Naive thymus-derived CD8-positive, alpha-beta T cell (primary cell): Measurements from ENCODE around the gene PRDM10. TPM values are rescaled to one million over a fixed set of nuclear protein-coding genes. Genes with fewer than 3 reads are reported as not detected.
"Not testable (repeated sequence)": the region's sequence is repeated elsewhere in the genome, so short reads cannot be mapped to it uniquely, and the experiment has no call there.

Experiments used
- ATAC-seq, 2 donors: fragments of 150-1000 bp; cut with Tn5 transposase in 1 of 2; sonication (Bioruptor Pico), chemical (Tn5 transposase) in 1 of 2; 1 replicate in 1 of 2; 2 replicates in 1 of 2; pipeline ENCODE4 v1.10.0; 2021; ENCODE audit warnings: mild to moderate bottlenecking in 2 of 2, moderate library complexity in 2 of 2
- POLR2A ChIA-PET: fragments of 350-600 bp; sonication (Branson Sonifier 250); formaldehyde crosslinking; loops from one replicate; lab custom pipeline; 2021; ENCODE audit warnings: antibody characterized with exemption; lab: Charles Lee
- DNase-seq, 10 donors: peaks; one replicate each; pipeline versions ENCODE4 v3.0.0 to v3.0.0-alpha.2; 2020 to 2022
- H3K27ac Mint-ChIP-seq, 10 donors: one replicate each; pipeline ENCODE4 v1.8.0; 2020 to 2022; ENCODE audit warnings: mild to moderate bottlenecking in 10 of 10, mixed read lengths in 10 of 10, moderate library complexity in 4 of 10, inconsistent platforms in 1 of 10
- H3K27me3 Mint-ChIP-seq, 5 donors: one replicate each; pipeline ENCODE4 v1.8.0; 2021 to 2022; ENCODE audit warnings: mixed read lengths in 5 of 5
- H3K36me3 Mint-ChIP-seq, 3 donors: one replicate each; pipeline ENCODE4 v1.8.0; 2020 to 2022; ENCODE audit warnings: mixed read lengths in 3 of 3, mild to moderate bottlenecking in 2 of 3, inconsistent platforms in 1 of 3
- H3K4me1 Mint-ChIP-seq, 4 donors: one replicate each; pipeline ENCODE4 v1.8.0; 2021 to 2022; ENCODE audit warnings: mixed read lengths in 4 of 4
- H3K4me3 Mint-ChIP-seq, 10 donors: one replicate each; pipeline ENCODE4 v1.8.0; 2020 to 2022; ENCODE audit warnings: mild to moderate bottlenecking in 10 of 10, mixed read lengths in 10 of 10, moderate library complexity in 6 of 10, inconsistent platforms in 1 of 10
- H3K9me3 Mint-ChIP-seq, 9 donors: one replicate each; pipeline ENCODE4 v1.8.0; 2020 to 2022; ENCODE audit warnings: mixed read lengths in 9 of 9, mild to moderate bottlenecking in 3 of 9, inconsistent platforms in 1 of 9, moderate library complexity in 1 of 9
- polyA plus RNA-seq, 3 donors: library from polyadenylated mRNA; unstranded; fragments of 300-500 nt; fragmentation: Illumina TruSeq; gene quantifications; one replicate each; pipeline ENCODE4 v1.2.3, GENCODE V29; 2021
- total RNA-seq, 8 experiments: library from RNA in 2 of 8; stranded (reverse) in 2 of 8; gene quantifications; one replicate each; pipeline ENCODE4 v1.2.3 and lab custom pipeline; 2021 to 2026

Gene PRDM10
- total and polyA plus RNA-seq, 5 experiments from 2014 or later = 0.87 to 16.5 (median 3.7) TPM

DNA sequence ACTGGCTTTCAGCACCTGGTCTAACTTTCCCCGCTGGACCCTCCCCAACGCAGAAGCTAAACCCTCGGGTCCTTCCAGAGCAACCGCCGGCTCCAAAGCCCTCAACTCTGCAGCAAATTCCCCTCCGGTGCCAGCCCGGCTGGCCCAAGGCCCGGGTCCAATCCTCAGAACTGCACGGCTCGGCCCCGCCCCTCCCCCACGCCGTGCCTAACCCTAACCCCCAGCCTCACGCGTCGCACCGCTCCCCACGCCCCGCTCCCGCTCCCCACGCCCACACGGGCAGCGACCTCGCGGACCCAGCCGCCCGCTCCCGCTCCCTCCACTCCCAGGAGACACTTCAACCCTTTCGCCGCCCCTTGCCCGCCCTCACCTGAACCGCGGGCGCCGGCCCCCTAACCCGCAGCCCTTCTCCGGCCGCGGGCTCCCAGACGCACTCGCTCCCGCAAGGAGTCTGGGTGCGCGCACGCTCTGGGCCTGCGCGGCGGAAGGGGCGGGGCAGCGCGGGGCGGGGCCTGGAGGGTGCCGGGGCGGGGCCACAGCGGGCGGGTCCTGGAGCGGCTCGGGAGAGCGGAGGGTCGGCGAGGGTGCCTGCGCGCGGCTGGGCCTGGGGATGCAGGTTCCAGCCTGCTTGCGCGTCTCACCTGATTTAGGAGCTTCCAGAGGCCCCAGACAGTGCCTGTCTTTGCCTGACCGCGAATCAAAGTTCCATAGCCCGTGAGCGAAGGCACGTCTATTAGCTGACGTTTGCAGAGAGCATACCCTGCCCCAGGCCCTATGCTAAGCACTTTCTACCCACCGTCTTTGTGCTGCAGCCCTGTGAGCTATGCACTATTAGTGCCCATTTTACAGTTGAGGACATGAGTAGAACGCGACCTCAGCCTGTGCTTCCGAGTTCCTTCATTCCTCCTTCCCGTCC, 107.3 kb downstream of the PRDM10 start, which contains the start of gene NFRKB:
Gene NFRKB, minus strand, starts transcription at position 453 of the 916 bp plus-strand sequence. CDS start 2,729 bp downstream, outside the sequence.
- Mint-ChIP-seq H3K36me3 (peaks cover 0 to 27% (median 3%) of the 10 kb centered on the region in 3 donors), H3K4me1 (peaks cover 24 to 43% (median 38%) of the 10 kb centered on the region in 4 donors), H3K27me3 (no peaks in the 10 kb centered on the region), H3K9me3 (no peaks in the 10 kb centered on the region), H3K4me3 (peak within 1 kb of the TSS; percentile 82 to 94 (median 92)), H3K27ac (peak within 1 kb of the TSS; percentile 76 to 94 (median 90))
- DNase-seq (peak; percentile 67 to 92 (median 87)), ATAC-seq (peak; percentile 93 to 94)
- POLR2A ChIA-PET = interaction anchor here (0.6 to 2.0 kb wide), 10 partner anchors 8 to 227 kb away, joined by 3 to 18 read pairs (median 4); partner anchors contain the start of gene PRDM10

DNA sequence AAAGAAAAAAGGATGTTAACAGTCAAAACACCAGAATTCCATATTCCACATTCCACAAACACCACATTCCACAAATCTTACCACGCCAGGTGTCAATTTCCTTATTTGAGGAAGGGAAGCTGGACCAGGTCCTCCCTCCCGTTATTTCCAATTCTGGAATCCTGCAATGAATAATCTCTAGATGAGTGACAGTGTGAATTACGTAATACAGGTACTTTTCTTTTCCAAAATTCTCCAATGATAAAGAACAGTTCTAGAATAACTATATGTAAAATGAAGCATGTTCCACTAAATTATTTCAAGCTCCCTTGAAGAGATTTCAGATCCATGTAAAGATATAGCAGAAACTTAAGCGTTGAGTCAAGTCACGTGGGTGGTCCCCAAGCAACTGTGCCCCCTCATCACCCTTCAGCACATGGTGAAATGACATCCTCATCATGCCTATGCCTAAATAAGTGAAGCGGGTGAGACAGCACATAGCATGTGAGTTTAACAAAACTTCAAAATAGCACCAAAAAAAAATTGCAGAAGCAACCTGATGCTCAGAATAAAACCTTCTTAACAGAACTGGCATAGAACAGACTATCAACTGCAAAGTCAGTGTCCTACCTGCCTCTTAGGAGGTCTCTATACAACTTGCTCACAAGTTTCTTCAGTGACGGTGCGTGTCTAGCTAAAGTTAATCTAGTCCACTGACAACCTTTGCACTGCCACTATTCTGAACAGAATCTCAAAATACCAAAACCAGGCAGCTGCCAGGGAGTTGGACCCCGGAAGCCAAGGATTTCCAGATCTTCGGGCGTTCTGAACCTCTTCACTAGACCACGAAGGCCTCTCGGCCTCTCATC, 108.1 kb downstream of the PRDM10 start:
- Mint-ChIP-seq H3K36me3 (peaks cover 2 to 29% (median 3%) of the 10 kb centered on the region in 3 donors), H3K27ac (peak overlapping the region; percentile 76 to 94 (median 90)), H3K9me3 (no peaks in the 10 kb centered on the region), H3K4me1 (peaks cover 31 to 49% (median 47%) of the 10 kb centered on the region in 4 donors), H3K27me3 (no peaks in the 10 kb centered on the region), H3K4me3 (peak overlapping the region; percentile 82 to 94 (median 92))
- peak; percentile 6 to 27 for ATAC-seq
- POLR2A ChIA-PET = interaction anchor here (0.6 to 2.0 kb wide), 11 partner anchors 7 to 228 kb away, joined by 3 to 18 read pairs (median 4); partner anchors contain the start of gene PRDM10
- peak in 2 of 10 donors; percentile 19 to 34 for DNase-seq

- peak overlapping the region in 9 of 10 donors; percentile 16 to 93 (median 79) for H3K27ac Mint-ChIP-seq
- ATAC-seq (peak; percentile 96), DNase-seq (peak in 7 of 10 donors; percentile 17 to 60 (median 28))
- H3K36me3 Mint-ChIP-seq = peaks cover 5 to 85% (median 26%) of the 10 kb centered on the region in 3 donors
- H3K4me3 Mint-ChIP-seq = peak overlapping the region in 7 of 10 donors; percentile 31 to 76 (median 59)
- no peaks in the 10 kb centered on the region for H3K27me3 Mint-ChIP-seq
- POLR2A ChIA-PET = interaction anchor here (0.8 to 1.6 kb wide), 5 partner anchors 9 to 114 kb away, joined by 3 to 5 read pairs (median 3); partner anchors contain the start of gene PRDM10
- peaks cover 26 to 50% (median 43%) of the 10 kb centered on the region in 4 donors for H3K4me1 Mint-ChIP-seq
- no peaks in the 10 kb centered on the region for H3K9me3 Mint-ChIP-seq
Measured at GRCh38 chr11:129888451-129888850, 114.2 kb downstream of the PRDM10 start.

DNA sequence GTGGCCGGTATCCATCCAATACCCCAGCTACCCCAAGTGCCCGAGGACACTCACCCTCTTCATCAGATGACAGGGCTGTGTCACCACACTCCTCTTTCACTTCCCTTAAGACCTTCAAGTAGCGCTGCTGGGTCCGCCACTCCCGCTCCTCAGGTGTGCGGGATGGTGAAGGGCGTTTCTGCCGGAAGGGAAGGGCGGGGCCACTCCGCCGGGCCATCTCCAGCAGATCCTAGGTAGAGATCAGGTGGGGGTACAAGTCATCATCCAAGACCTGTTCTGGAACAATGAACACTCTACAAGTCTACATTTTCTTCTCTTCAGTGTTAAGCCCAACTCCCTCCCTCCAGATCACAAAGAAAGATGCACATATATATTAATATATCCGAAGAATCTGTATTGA, 117.3 kb downstream of the PRDM10 start:
- no peak overlapping the region for H3K4me3 Mint-ChIP-seq
- ATAC-seq = no peak
- POLR2A ChIA-PET = interaction anchor here (1.2 kb wide), 1 partner anchor 10 kb away, joined by 3 read pairs; no protein-coding TSS in a partner anchor
- DNase-seq = no peak
- no peaks in the 10 kb centered on the region for H3K27me3 Mint-ChIP-seq
- H3K4me1 Mint-ChIP-seq = peaks cover 22 to 33% (median 26%) of the 10 kb centered on the region in 4 donors
- peak overlapping the region in 1 of 10 donors; percentile 33 for H3K27ac Mint-ChIP-seq
- no peaks in the 10 kb centered on the region for H3K9me3 Mint-ChIP-seq
- H3K36me3 Mint-ChIP-seq = peaks cover 5 to 94% (median 43%) of the 10 kb centered on the region in 3 donors

- peaks cover 5 to 94% (median 48%) of the 10 kb centered on the region in 3 donors for H3K36me3 Mint-ChIP-seq
- no peak overlapping the region for H3K4me3 Mint-ChIP-seq
Measured at GRCh38 chr11:129884581-129884980, 118.1 kb downstream of the PRDM10 start.

DNA sequence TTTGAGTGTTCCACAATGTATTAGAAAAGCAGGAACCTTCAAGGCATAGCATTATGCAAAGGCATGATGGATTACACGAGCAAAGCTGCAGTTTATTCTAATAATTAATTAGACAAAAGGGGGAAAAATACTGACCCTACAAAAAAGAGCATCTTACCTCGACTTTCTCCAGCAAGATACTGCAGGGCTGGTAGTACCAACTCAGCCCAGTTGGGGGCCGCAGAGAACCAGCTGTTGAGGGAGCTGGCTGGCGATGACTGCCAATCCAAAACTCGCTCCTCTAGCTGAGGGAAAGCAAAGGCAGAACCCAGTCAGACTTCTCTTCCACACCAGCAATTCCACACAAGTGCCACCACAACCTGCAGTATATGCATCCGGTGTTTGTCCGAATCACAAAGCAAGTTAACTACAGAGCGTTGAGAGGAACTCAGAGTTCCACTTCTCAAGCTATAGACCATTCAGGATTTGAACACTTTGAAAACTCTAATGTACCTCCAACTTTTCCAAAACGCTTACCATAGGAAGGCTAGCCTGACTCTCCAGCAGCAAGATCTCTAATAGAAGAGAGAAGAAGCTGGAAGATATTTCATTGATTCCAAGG, 121.0 kb downstream of the PRDM10 start:
- Mint-ChIP-seq H3K27me3 (no peaks in the 10 kb centered on the region), H3K36me3 (peaks cover 6 to 99% (median 54%) of the 10 kb centered on the region in 3 donors), H3K27ac (no peak overlapping the region), H3K9me3 (no peaks in the 10 kb centered on the region), H3K4me3 (no peak overlapping the region), H3K4me1 (peaks cover 0 to 9% (median 5%) of the 10 kb centered on the region in 4 donors)
- ATAC-seq (peak; percentile 69), DNase-seq (peak; percentile 21 to 72 (median 38))
- POLR2A ChIA-PET = interaction anchor here (1.4 kb wide), 1 partner anchor 20 kb away, joined by 3 read pairs; no protein-coding TSS in a partner anchor

More at GRCh38 chr11:129884581-129884980, 118.1 kb downstream of the PRDM10 start:
- ATAC-seq (no peak), DNase-seq (no peak)
- POLR2A ChIA-PET = interaction anchor here (1.2 kb wide), 1 partner anchor 9 kb away, joined by 3 read pairs; no protein-coding TSS in a partner anchor
- H3K9me3 Mint-ChIP-seq = no peaks in the 10 kb centered on the region
- peaks cover 20 to 28% (median 22%) of the 10 kb centered on the region in 4 donors for H3K4me1 Mint-ChIP-seq
- H3K27me3 Mint-ChIP-seq = no peaks in the 10 kb centered on the region
- no peak overlapping the region for H3K27ac Mint-ChIP-seq

- ATAC-seq (no peak), DNase-seq (no peak)
- peaks cover 11 to 99% (median 50%) of the 10 kb centered on the region in 3 donors for H3K36me3 Mint-ChIP-seq
- H3K4me1 Mint-ChIP-seq = peaks cover 0 to 9% (median 5%) of the 10 kb centered on the region in 4 donors
- peak overlapping the region in 1 of 10 donors; percentile 9 for H3K27ac Mint-ChIP-seq
- POLR2A ChIA-PET = interaction anchor here (1.2 kb wide), 1 partner anchor 8 kb away, joined by 3 read pairs; no protein-coding TSS in a partner anchor
- no peaks in the 10 kb centered on the region for H3K27me3 Mint-ChIP-seq
- no peaks in the 10 kb centered on the region for H3K9me3 Mint-ChIP-seq
- H3K4me3 Mint-ChIP-seq = no peak overlapping the region
Measured at GRCh38 chr11:129880311-129880710, 122.3 kb downstream of the PRDM10 start.

DNA sequence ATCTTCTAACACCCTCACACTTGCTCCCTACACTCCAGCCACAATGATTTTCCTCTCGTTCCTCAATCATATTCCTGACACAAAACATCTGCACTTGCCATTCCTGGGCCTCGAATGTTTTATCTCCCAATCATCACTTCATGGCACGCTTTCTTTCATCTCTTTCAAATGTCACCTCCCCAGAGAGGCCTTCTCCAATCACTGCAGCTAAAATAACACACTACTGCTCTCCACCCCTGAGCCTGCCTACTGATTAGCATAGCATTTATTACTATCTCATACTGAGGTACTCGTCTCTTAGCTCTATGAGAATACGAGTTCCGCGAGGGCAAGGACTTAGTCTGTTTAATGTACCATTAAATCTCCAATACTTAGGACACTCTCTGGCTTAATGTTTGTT, 130.7 kb downstream of the PRDM10 start:
- Mint-ChIP-seq H3K4me1 (peaks cover 0 to 6% (median 3%) of the 10 kb centered on the region in 4 donors), H3K27me3 (no peaks in the 10 kb centered on the region), H3K27ac (peak overlapping the region in 6 of 10 donors; percentile 8 to 49 (median 42)), H3K4me3 (no peak overlapping the region), H3K9me3 (no peaks in the 10 kb centered on the region), H3K36me3 (peaks cover 28 to 96% (median 45%) of the 10 kb centered on the region in 3 donors)
- ATAC-seq (no peak), DNase-seq (no peak)
- POLR2A ChIA-PET = no interaction called here

DNA sequence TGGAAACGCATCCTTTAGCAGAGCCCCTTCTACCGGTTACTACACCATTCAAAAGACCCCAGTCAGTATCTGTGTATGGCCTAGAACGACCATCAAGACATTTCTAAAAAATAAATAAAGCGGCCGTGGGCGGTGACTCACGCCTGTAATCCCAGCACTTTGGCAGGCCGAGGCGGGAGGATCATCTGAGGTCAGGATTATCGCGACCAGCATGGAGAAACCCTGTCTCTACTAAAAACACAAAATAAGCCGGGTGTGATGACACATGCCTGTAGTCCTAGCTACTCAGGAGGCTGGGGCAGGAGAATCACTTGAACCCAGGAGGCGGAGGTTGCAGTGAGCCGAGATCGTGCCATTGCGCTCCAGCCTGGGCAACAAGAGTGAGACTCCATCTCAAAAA, 134.0 kb downstream of the PRDM10 start:
- ATAC-seq, POLR2A ChIA-PET, H3K9me3 Mint-ChIP-seq, H3K27me3 Mint-ChIP-seq, H3K27ac Mint-ChIP-seq, DNase-seq, H3K4me3 Mint-ChIP-seq: not testable (repeated sequence)
- H3K36me3 Mint-ChIP-seq = peaks cover 28 to 96% (median 54%) of the 10 kb centered on the region in 3 donors
- peaks cover 10 to 17% (median 12%) of the 10 kb centered on the region in 4 donors for H3K4me1 Mint-ChIP-seq

DNA sequence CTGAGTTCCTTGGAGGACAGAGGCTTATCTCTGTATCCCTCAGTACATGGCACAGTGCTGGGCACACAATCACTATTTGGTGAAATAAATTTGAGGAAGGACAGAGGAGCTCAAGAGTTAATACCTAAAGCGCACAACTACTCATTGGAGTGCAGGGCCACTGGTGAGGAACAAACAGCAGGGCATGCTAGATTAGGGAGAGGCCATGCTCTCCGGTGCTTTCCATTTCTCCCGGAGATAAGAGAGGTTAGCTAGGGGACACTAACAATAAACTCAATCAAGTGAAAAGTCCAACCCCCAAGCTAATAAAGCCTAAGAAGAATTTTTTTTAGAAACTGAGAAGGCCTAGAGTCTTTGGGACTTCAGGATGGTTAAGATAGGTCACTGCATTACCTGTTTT, 136.3 kb downstream of the PRDM10 start:
- H3K27ac Mint-ChIP-seq = peak overlapping the region in 9 of 10 donors; percentile 34 to 81 (median 63)
- peaks cover 11 to 28% (median 23%) of the 10 kb centered on the region in 4 donors for H3K4me1 Mint-ChIP-seq
- ATAC-seq (no peak), DNase-seq (no peak)
- H3K36me3 Mint-ChIP-seq = peaks cover 19 to 94% (median 58%) of the 10 kb centered on the region in 3 donors
- POLR2A ChIA-PET = interaction anchor here (0.5 kb wide), 1 partner anchor 10 kb away, joined by 3 read pairs; no protein-coding TSS in a partner anchor
- H3K4me3 Mint-ChIP-seq = no peak overlapping the region
- no peaks in the 10 kb centered on the region for H3K9me3 Mint-ChIP-seq
- no peaks in the 10 kb centered on the region for H3K27me3 Mint-ChIP-seq

- Mint-ChIP-seq H3K27ac (peak overlapping the region in 8 of 10 donors; percentile 34 to 81 (median 64)), H3K36me3 (peaks cover 13 to 90% (median 57%) of the 10 kb centered on the region in 3 donors), H3K4me3 (peak overlapping the region in 1 of 10 donors; percentile 11), H3K4me1 (peaks cover 12 to 34% (median 27%) of the 10 kb centered on the region in 4 donors), H3K9me3 (no peaks in the 10 kb centered on the region), H3K27me3 (no peaks in the 10 kb centered on the region)
- ATAC-seq (peak; percentile 46 to 53), DNase-seq (peak in 2 of 10 donors; percentile 9 to 20)
- POLR2A ChIA-PET = no interaction called here
Measured at GRCh38 chr11:129865701-129866100, 136.9 kb downstream of the PRDM10 start.
